HG03432 (cell line): ENCODE measurements around the gene CBR1.
"Not testable (repeated sequence)": the region's sequence is repeated elsewhere in the genome, so short reads cannot be mapped to it uniquely, and the experiment has no call there.

Experiments
- ATAC-seq: cut with Tn5 transposase; IDR thresholded peaks from one replicate; pipeline ENCODE4 v1.9.1; 2021; ENCODE audit warnings: mild to moderate bottlenecking, moderate library complexity; ENCODE audit not compliant: unreplicated experiment

The CBR1 gene

DNA sequence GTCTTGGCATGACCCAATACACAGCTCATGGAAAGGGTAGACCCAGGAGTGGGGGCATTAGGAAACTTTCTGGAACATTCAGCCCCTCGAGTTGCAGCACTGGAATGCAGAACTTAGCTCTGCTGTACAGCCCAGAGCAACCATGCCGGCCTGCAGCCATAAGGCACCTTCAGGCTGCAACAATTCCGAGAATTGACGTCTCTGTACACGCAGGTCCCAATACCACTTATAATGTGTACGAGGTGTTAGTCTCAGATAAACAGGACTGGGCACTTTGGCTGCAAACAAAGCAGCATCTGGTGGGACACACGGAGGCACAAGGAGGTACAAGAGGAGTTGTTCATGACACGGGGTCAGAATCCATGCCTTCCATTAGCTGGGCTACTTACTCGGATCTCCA, 7.9 kb downstream of the CBR1 start:
- no peak for ATAC-seq

DNA sequence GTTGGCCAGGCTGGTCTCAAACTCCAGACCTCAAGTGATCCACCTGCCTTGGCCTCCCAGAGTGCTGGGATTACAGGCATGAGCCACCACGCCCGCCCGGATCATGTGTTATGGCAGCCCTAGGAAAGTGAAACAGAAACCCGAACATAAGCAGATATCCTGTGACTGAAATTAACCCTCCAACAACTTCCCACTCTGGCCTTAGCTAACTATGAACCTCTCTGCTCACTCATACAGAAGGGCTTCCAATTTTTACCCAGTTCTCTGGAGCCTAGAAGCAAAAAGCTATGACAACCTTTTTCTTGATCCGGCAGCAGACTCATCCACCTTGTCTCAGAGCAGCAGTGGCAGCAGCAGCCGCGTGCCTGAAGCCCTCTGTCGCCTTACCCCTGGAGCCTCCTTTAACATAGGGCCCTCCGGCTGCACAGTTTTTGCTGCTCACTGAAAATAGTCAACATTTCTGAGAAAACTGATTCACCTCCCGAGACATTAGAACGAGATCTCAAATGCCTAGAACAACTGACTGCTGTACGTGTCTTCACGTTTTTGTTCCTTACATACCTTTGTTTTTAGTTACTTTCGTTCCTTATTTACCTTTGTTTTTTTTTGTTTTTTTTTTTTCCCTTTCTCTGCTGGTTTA, 9.3 kb downstream of the CBR1 start:
- ATAC-seq, result peak; percentile 59

DNA sequence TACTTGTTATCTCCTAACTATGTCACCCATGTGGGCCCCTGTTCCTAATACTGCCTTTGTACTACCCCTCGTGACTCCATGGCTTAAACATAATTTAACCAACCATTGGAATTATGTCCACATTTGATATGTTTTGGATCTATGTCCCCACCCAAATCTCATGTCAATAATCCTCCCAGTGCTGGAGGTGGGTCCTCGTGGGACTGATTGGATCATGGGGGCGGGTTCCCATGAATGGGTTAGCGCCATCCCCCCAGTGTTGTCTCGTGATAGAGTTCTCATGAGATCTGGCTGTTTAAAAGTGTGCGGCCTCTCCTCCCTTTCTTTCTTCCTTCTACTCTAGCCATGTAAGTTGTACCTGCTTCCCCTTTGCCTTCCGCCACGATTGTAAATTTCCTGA, 9.8 kb downstream of the CBR1 start:
- ATAC-seq, result no peak

DNA sequence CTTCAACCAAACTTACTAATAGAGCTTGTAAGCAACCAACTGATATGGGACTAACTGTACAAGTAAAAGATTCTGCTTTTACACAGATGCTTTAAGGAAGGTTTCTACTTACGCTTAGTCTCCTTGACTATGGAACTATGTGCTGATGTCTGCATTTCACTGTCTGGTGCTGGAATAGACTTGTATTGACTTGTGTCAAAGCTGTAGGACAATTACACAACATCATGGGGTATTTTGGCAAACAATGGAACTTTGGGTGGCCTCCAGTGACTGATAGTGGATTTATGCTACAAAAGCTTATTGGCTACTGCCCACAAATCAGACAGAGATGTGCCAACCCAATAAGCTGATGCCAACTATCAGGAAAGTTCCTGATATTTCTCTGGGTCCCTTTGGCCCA, 10.6 kb downstream of the CBR1 start:
- no peak for ATAC-seq

DNA sequence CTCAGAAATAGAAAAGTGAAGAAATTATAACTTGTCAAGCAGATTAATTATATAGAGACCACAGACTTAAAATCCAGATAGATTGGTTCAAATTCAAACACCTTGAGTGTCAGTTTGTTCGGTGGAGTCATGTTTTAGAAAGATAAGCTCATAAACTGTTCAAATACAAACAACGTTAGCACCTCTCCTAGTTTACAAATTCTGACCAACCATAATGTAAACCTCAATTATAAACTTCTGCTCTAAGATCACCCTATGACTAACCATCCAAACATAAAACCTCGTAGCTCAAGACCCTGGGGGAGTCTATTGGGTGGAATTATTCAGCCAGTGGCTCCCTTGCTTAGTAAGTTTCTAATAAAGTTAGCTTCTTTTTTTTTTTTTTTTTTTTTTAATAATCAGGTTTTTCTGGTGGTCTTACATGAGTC, 12.4 kb downstream of the CBR1 start:
- ATAC-seq, result no peak

DNA sequence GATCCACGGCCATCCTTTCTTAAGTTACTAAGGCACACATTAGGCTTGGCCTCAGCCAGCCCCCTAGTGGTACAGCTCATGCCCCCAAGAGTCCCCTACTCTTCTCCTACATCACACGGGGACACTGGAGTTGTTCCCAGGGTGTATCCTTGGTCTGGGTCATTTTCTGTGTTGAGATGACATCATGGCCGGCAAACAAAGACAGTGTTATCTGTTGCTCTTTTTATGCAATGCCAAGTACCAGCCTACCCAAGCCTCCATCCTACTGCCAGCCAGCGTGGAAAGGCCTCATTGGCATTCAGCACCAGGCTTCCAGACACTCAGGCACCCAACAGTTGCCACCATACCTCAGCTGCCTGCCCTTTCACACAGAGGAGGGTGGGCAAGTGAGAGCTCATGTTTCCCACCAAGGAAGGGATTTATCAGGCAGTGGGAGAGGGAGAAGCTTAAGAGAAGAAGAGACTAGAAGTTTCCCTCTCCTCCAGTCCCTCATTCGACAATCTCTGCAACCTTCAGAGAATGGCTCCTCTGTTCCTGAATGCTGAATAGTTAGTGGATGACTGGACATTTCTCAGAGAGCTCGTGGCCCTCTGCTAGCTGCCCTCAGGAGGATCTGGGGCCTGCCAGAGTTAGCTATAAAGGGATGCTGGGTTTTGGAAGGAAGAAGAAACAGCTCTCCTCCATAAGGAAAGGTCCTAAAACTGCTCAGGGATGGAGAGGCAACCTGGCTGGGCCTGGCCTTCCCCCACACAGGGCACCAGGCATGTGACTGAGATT, 17.7 kb downstream of the CBR1 start:
- ATAC-seq, result no peak

DNA sequence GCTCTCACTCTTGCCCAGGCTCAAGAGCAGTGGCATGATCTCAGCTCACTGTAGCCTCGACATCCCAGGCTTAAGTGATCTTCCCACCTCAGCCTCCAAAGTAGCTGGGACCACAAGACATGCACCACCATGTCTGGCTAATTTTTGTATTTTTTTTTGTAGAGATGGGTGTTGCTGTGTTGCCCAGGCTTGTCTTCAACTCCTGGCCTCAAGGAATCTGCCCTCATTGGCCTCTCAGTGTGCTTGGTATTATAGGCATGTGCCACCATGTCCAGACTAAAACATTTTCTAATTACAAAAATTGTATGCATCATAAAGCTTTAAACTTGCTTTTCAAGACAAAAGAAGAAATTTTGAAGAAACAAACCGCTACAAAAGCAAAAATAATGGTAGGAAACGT, 20.1 kb downstream of the CBR1 start:
- ATAC-seq, result no peak

DNA sequence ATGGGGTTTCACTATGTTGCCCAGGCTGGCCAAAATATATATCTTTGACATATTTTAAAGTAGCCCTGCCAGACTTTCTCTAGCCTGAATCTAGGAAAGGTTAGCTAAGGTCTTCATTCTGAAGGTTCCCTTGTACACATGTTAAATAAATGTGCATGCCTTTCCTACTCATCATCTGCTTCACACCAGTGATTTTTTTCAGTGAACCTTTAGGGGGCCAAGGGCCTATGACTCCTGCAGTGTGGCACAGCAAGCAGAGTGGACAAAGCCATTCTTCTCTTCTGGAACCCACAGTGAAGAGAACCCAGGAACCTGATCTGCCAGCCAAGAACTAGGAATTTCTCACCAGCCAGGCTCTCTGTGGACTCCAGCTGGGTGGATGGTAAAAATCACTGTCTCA, 22.9 kb downstream of the CBR1 start:
- ATAC-seq, result no peak

DNA sequence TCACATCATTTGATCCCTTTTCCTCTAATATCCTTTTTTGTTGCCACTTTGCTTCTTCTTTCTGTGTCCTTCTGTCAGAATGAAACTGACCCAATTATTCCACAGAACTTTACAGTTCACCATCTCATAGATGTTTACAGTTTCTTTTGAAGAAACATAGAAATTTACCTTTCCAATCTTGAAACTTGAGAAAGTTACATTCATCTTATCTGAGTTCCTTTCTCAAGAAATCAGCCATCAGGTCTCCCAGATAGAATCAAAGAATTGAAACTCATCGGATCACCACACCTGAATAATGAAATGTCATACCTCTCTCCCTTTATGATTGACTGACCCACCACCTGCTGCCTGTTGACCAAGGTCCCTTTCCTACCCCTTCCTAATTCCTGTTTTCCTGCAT, 23.7 kb downstream of the CBR1 start:
- no peak for ATAC-seq

DNA sequence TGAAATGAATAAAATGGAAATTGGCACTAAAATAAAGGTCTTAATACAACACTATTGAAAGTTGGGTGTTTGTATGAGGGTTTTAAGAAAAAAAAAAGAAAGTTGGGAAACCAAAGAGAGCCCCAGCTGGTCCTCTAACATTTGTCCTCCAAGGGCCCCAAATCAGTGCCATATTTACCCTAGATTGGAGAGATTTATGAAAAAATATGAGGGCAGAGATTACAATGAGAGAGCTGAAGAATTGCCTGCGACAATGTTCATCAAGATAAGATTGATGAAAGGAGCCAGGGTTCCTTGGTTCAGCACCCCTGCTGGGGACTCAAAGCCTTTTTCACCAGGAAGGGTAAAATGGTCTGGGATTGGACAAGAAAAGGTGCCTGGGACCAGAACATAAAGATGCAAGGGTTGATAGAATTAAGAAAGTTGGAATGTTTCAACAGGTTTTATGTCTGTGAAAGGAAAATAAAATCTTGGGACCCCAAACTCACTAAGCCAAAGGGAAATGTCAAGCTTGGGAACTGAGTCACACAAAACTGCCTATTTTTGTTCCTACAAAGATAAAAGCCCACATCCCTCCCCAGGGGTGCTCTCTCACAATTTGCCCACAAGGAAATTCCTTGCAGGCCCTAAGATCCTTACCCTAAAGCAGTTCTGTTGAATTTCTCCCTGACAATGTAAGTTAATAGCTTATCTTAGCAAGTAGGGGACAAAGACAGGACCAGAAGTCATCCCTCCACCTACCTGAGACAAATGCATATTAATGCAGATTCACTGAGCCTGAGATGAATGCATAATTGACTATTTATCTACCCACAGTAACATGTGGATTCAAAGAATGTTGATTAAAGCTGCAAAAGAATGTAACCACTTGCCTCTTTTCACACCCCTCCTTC, 26.8 kb downstream of the CBR1 start:
- ATAC-seq, result no peak

DNA sequence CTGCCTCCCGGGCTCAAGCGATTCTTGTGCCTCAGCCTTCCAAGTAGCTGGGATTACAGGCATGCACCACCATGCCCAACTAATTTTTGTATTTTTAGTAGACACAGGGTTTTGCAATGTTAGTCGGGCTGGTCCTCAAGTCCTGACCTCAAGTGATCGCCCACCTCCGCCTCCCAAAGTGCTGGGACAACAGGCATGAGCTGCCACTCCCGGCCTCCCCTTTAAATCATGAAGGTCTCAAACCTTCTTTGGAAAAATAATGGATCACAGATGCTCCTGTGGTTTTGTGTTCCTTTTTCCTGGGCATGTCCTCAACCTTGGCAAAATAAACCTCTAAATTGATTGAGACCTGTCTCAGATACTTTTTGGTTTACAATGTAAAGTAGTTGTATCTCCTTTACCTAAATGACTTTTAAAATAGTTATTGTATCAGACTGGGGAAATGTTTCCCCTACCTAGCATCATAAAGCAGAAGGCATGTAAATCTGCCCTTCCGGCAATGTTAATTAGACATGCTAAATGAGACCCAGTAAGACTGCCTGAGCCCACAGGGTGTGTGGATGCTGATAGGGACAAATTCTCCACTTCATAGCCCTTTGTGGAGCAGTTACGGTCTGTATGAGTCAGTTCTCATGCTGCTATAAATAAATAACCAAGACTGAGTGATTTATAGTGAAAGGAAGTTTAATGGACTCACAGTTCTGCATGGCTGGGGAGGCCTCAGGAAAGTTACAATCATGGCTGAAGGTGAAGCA, 27.8 kb downstream of the CBR1 start:
- ATAC-seq, result peak; percentile 69

DNA sequence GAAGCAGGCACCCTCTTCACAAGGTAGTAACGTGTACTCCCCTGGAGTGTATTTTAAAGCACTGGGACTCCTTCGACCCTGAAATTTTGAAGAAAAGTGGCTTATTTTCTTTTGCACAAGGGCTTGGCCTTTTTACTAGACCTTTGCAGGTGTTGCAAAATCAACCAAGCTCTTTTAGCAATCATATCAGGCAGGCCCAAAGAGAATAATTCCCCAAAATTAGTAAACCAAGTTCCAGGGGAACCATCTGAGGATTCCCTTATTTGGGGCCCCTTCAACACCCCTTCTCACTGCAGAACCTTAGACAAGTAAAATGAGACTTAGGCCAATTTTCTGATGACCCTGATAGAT, 28.3 kb downstream of the CBR1 start:
- no peak for ATAC-seq

DNA sequence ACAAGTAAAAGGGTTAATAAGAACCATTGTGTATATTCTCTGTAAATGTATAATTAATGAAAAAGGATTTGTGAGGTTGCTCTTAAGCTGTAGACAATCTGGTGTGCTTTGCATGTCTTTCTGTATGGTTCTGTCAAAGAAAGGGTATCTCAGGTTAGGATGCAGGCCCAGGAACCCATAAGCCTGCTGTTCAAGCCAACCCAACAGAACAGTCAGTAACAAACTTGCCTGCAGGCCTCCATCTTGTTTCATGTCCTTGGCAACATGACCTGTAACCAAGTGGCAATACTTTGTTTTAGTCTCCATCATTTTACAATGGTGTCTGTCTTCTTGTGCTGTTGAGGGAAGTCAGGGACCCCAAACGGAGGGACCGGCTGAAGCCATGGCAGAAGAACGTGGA, 29.2 kb downstream of the CBR1 start:
- no peak for ATAC-seq

DNA sequence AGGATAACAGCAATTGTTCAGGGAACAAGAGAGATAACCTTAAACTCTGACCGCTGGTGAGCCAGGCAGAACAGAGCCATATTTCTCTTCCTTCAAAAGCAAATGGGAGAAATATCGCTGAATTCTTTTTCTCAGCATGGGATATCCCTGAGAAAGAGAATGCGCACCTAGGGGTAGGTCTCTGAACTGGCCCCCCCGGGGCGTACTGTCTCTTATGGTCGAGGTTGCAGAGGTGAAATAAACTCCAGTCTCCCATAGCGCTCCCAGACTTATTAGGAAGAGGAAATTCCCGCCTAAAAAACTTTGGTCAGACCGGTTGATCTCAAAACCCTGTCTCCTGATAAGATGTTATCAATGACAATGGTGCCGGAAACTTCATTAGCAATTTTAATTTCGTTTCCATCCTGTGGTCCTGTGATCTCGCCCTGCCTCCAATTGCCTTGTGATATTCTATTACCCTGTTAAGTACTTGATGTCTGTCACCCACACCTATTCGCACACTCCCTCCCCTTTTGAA, 29.9 kb downstream of the CBR1 start:
- not testable (repeated sequence) for ATAC-seq

DNA sequence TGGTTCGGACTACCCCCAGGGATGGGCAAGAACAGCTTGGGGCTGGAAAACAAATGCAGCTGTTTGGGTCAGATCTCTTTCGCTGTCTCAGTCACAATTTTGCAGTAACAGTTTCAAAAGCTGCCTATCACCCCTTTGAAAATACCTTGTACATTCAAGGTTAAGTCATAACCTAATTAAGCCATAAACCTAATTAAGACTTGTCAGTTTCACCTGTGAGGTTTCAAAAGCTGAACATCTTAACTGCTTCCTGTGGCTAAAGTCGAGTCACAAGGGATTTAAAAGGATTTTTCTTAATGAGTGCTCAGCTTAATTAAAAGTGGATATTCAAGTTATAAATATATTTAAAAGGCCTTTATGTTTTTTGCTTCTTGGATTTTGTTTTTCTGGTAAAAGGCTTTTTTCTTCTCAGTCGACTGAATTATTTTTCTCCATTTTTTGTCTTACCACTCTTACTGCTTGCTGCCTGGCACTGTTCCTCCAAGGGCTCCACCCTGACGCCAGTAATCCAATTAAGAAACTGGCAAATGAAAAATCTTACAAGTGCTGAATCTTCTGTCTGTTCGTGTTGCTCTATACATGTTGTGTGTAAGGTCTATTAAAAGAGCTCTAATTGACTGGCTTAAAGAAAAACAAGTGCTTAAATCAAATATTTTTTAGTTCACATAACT, 31.3 kb downstream of the CBR1 start:
- ATAC-seq, result no peak

DNA sequence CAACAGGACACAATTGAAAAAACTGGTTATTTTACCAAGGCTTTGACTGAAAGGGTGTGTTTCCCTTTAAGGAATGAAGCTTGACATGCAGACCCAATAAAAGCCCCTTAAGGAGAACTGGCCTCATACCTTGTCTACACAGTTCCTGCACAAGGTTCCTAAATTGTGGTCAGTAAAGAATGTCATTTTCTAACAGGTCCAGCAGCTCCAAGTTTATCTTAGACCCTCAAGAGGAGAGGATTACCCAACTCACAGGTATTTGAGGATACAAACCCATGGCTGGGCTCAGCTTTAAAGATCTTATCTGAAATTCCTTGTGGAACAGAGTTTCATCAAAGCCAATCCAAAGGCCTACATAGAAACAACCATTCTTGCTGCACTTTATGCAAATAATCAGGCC, 33.6 kb downstream of the CBR1 start:
- ATAC-seq, result no peak

DNA sequence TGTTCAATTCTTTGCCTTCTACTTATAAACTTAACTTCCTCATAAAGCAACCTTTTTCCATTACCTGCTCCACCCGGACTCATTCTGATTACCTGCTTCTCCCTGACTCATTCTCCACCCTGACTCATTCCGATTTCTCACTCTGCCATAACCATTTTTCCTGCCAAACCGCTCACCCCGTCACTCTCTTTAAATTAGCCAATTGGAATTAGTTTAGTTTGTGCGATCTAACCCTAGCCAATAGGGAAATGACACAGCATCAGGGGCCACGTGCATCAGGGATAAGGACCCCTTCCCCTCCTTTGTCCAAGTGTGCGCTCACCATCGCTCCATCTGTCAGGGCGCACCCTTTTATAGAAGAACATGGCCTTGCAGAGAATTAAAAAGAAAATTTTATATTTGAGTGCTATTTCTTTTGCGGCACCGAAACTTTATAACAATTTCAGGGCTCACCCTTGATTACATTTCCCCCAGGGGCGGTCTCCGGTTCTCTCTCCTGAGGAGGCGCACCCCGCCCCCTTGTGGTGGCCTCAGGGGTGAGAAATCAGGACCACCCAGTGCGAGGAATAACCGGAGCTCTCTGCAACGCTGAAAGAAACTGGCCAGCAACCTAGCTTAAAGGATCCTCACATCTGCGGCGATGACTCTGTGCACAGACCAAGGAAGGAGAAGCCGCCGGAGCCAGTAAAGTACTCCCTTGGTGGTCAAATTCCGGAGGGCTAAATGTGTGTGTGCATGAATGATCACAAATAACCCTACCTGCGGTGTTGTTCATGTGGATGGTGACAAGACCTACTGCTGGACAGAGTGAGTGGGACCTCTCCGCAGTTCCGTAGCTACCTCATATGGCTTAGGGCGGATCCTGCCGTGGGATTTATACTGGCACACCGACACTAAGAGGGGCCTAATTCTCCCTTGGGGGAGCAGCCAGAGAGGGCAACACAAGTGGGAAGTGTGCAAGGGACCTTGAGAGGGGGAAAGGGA, 34.8 kb downstream of the CBR1 start:
- no peak for ATAC-seq

DNA sequence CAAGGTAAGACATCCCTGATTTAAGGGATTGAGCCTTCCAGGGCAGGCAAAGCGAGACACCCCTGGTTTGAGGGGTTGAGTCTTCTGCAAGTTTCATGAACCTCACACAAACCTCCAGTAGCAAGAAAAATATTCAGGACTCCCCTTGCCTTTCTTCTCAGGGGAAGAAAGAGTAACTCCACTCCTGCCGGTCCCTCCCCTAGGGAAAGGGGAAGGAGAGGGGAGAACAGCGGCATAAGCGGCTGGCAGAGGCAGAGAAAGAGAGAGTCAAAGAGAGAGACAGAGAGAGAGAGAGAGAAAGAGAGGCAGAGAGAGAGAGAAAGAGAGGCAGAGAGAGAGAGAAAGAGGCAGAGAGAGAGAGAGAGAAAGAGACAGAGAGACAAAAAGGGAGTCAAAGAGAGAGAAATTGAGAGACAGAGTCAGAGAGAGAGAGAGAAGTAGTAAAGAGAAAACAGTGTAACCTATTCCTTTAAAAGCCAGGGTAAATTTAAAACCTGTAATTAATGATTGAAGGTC, 35.6 kb downstream of the CBR1 start:
- no peak for ATAC-seq

DNA sequence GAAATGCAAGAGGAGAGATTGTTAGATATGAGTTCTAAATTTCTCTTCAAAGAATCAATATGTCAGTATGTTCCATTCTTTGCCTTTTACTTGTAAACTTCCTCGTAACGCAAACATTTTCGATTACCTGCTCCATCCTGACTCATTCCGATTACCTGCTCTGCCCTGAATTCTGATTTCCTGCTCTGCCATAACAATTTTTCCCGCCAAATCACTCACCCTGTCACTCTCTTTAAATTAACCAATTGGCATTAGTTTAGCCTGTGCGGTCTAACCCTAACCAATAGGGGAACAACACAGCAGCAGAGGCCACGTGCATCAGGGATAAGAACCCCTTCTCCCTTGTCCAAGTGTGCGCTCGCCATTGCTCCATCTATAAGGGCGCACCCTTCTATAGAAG, 40.0 kb downstream of the CBR1 start:
- no peak for ATAC-seq
